RWPE1 (cell line): ENCODE data around the gene LAMA3.

Experiments used
- CTCF ChIA-PET: fragments of 350-600 bp; sonication (Branson Sonifier 250); formaldehyde crosslinking; extraction: SDS; loops from one replicate; lab custom pipeline; 2021; lab: Yijun Ruan, JAX
- POLR2A ChIA-PET: fragments of 400-600 bp; formaldehyde crosslinking; extraction: SDS; loops from one replicate; lab custom pipeline; 2020; ENCODE audit warnings: antibody characterized with exemption; ENCODE audit not compliant: low non-redundant PET; lab: Yijun Ruan, JAX
- DNase-seq: peaks from one replicate; pipeline ENCODE4 v3.0.0; 2012; ENCODE audit warnings: low spot score
- H3K27ac ChIP-seq: fragments of 450-650 bp; 2 replicates; pipeline ENCODE4 v1.5.1; 2017
- CTCF ChIP-seq: fragments of 450-650 bp; conservative IDR thresholded peaks from 2 replicates; pipeline ENCODE4 v1.5.1; 2017; ENCODE audit warnings: low read depth, mild to moderate bottlenecking

Gene LAMA3

GRCh38 chr18:23772327-23773024 is 83.2 kb downstream of the LAMA3 start:
- TF ChIP-seq CTCF: no peak
- CTCF ChIA-PET: no interaction called here
- DNase-seq: no peak
- no peak overlapping the region for H3K27ac ChIP-seq
- POLR2A ChIA-PET: no interaction called here

GRCh38 chr18:23776306-23776705 is 87.1 kb downstream of the LAMA3 start:
- no peak for TF ChIP-seq CTCF
- CTCF ChIA-PET: no interaction called here
- POLR2A ChIA-PET: no interaction called here
- DNase-seq: no peak
- H3K27ac ChIP-seq: no peak overlapping the region

GRCh38 chr18:23778828-23779227 is 89.6 kb downstream of the LAMA3 start:
- CTCF ChIA-PET: no interaction called here
- POLR2A ChIA-PET: no interaction called here
- no peak for TF ChIP-seq CTCF
- no peak for DNase-seq
- no peak overlapping the region for H3K27ac ChIP-seq

- no peak overlapping the region for H3K27ac ChIP-seq
- DNase-seq: peak; percentile 11
- ChIA-PET POLR2A (no interaction called here), CTCF (no interaction called here)
- no peak for TF ChIP-seq CTCF
These were observed 90.5 kb downstream of the LAMA3 start for GRCh38 chr18:23779696-23780303.

GRCh38 chr18:23784832-23785245 is 95.6 kb downstream of the LAMA3 start:
- TF ChIP-seq CTCF: no peak
- ChIA-PET POLR2A (no interaction called here), CTCF (no interaction called here)
- DNase-seq: peak; percentile 14
- peak overlapping the region; percentile 18; the same call in 1 of the 2 replicates for H3K27ac ChIP-seq

- TF ChIP-seq CTCF: no peak
- no peak overlapping the region for H3K27ac ChIP-seq
- POLR2A ChIA-PET: no interaction called here
- CTCF ChIA-PET: no interaction called here
- DNase-seq: no peak
These were observed 103.8 kb downstream of the LAMA3 start for GRCh38 chr18:23793051-23793450.
